Aorta (tissue), 5 donors: ENCODE data around the gene GCHFR. TPM values are rescaled to one million over a fixed set of nuclear protein-coding genes. Genes with fewer than 3 reads are reported as not detected.

Source experiments
- ATAC-seq: fragments of 200-7000 bp; cut with Tn5 transposase; one replicate; pipeline ENCODE4 v1.9.1; 2022; ENCODE audit warnings: moderate library complexity; ENCODE audit not compliant: low FRiP score
- DNase-seq, 2 donors: peaks; one replicate each; pipeline ENCODE4 v3.0.0-alpha.2; 2020
- H3K27ac ChIP-seq, 2 donors: one replicate each; pipeline ENCODE4 v1.5.1; 2013; ENCODE audit warnings: low read length in 2 of 2, mild to moderate bottlenecking in 2 of 2, moderate library complexity in 2 of 2, control low read depth in 1 of 2, inconsistent platforms in 1 of 2, low read depth in 1 of 2
- H3K27me3 ChIP-seq, 2 donors: one replicate each; pipeline ENCODE4 v1.6.1; 2013; ENCODE audit warnings: control low read depth in 1 of 2, low read length in 1 of 2, mild to moderate bottlenecking in 1 of 2, moderate library complexity in 1 of 2; ENCODE audit not compliant: insufficient read depth in 2 of 2, control insufficient read depth in 1 of 2
- H3K36me3 ChIP-seq, 2 donors: one replicate each; pipeline ENCODE4 v1.6.1; 2013; ENCODE audit warnings: control low read depth in 1 of 2, low read length in 1 of 2, mild to moderate bottlenecking in 1 of 2; ENCODE audit not compliant: insufficient read depth in 2 of 2, control insufficient read depth in 1 of 2
- H3K4me1 ChIP-seq, 2 donors: one replicate each; pipeline ENCODE4 v1.6.1; 2013; ENCODE audit warnings: low read length in 2 of 2, control low read depth in 1 of 2, mild to moderate bottlenecking in 1 of 2, moderate library complexity in 1 of 2; ENCODE audit not compliant: insufficient read depth in 2 of 2, control insufficient read depth in 1 of 2
- H3K4me3 ChIP-seq, 2 donors: one replicate each; pipeline ENCODE4 v1.5.1; 2013; ENCODE audit warnings: low read length in 2 of 2, control low read depth in 1 of 2, mild to moderate bottlenecking in 1 of 2
- H3K9me3 ChIP-seq: one replicate; pipeline ENCODE4 v1.6.1; 2013; ENCODE audit warnings: mild to moderate bottlenecking, low read length; ENCODE audit not compliant: control insufficient read depth
- WGBS, 2 donors: extraction: QIAGEN DNeasy Blood & Tissue Kit; methylation state at CpG; one replicate each; pipeline ENCODE4 v1.1.7; 2013; 5-methylcytosine and 5-hydroxymethylcytosine counted together
- intact Hi-C, 2 donors: fragments of 100-400 bp; cut with DNase I; formaldehyde crosslinking; loops; one replicate each; pipeline versions ENCODE4 v1.14.2 to v1.15.0; 2022
- polyA plus RNA-seq, 2 donors: library from polyadenylated mRNA; stranded (reverse); fragments of 200-250 nt; gene quantifications; one replicate each; pipeline ENCODE4 v1.2.3, GENCODE V29; 2013
- total RNA-seq, 2 donors: library from RNA; stranded (reverse); fragmentation: NEBNext Ultra II Directional; extraction: Animal tissue kit (Norgen Biotek cat#: 25700); gene quantifications; one replicate each; pipeline ENCODE4 v1.2.1, GENCODE V29; 2021
- donor health status: healthy with polysubstance abuse.
- donor health status: Bipolar disorder and iron deficiency.
- donor health status: DM: no; HTN: no; CAD: no.
- donor health status: DM: no; HTN: no; CAD: no.
- donor health status: DM: yes; HTN: yes; CAD: no.

Gene GCHFR
- total and polyA plus RNA-seq, 4 donors = 4.5 to 48.2 (median 14.3) TPM

DNA sequence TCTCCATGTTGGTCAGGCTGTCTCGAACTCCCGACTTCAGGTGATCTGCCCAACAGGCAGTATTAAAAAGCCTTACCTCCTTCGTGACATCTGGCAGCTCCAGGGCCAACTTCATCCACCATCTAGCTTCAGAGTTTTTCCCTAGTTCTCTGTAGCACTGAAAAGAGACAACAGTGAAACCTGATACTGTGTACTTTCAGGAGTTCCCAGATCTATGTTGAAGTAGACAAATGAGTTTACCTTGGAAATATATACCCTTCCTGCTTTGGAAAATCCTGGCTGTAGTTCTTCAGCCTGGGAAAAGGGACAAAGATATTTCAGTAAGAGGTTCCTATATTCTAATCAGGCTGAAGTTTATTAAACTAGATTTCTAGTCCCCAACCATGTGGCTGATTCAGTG, 26.8 kb upstream of the GCHFR start:
- ATAC-seq (no peak), DNase-seq (no peak)
- intact Hi-C loops = no loop called here
- H3K4me1 ChIP-seq = no peaks in the 10 kb centered on the region
- no peak overlapping the region for H3K27ac ChIP-seq
- no peak overlapping the region for H3K4me3 ChIP-seq
- H3K36me3 ChIP-seq = peaks cover 3 to 5% of the 10 kb centered on the region in 2 donors
- H3K9me3 ChIP-seq = no peaks in the 10 kb centered on the region
- WGBS, 2 donors = 79 to 83% methylated on average over 3 of the region's 3 CpGs
- no peaks in the 10 kb centered on the region for H3K27me3 ChIP-seq

DNA sequence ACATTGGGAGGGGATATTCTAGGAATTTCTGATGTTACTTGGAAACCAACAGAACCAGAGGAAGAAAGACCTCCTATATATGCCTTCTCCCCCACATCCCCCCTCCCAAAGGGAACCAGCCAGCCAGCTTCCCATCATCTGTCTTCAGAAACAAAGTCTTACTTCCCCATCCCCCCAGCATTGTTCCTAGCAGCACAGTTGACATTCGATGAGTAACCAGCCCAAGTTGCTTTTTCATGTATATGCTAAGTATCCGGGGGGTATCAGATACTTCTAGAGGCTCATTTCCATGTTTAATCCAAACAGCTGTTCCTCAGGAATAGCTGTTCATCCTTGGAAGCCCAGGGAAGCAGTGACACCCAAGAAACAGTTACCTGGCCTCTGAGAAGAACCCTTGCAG, 24.8 kb upstream of the GCHFR start:
- ATAC-seq (no peak), DNase-seq (no peak)
- Histone ChIP-seq H3K4me3 (no peak overlapping the region), H3K9me3 (no peaks in the 10 kb centered on the region), H3K36me3 (peaks cover 5 to 8% of the 10 kb centered on the region in 2 donors), H3K27ac (no peak overlapping the region), H3K27me3 (no peaks in the 10 kb centered on the region), H3K4me1 (no peaks in the 10 kb centered on the region)
- intact Hi-C loops = no loop called here
- 54 to 58% methylated on average over 2 of the region's 2 CpGs for WGBS, 2 donors

DNA sequence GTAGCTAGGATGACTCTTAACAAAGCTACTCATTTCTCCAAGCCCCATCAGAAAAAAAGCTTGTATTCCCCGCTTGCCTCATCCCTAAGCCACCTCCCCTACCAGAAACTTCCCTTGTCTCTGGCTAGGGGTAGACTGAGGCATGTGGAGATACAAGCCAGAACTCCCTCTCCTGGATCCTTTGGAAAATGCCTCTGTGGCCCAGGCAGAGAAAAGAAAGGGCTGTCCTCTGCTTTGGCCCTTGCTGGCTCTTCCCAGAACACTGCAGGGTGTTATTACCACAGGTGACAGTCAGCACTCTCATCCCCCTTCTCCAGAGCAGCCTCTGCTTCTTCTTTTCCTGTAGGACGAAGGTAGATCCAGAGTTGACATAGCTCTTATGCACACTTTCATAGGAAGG, 24.0 kb upstream of the GCHFR start:
- DNase-seq = peak in 1 of 2 donors; percentile 9
- Histone ChIP-seq H3K27me3 (no peaks in the 10 kb centered on the region), H3K4me1 (no peaks in the 10 kb centered on the region), H3K27ac (no peak overlapping the region), H3K9me3 (no peaks in the 10 kb centered on the region), H3K4me3 (no peak overlapping the region), H3K36me3 (peaks cover 7 to 8% of the 10 kb centered on the region in 2 donors)
- 95 to 98% methylated on average over 2 of the region's 2 CpGs for WGBS, 2 donors
- no peak for ATAC-seq
- intact Hi-C loops = no loop called here

DNA sequence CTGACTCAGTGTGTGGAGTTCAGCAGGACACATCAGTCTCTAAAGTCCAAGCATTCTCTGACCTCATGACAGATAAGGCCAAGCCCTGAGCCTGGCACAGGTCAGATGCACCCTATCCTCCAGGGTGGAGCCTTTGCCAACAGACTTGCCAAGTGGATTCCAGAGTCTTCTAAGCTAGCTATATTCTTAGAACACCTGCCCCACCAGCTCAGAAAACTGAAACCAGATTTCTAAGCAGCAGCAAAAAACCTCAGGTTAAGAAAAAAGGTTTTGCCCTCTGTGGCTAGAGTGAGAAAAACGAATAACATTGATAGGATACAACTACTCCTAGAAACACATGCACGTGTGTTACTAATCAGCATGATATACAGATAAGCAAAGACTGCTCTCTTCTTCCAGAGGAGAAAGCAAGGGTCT, 20.4 kb upstream of the GCHFR start:
- no peak overlapping the region for H3K4me3 ChIP-seq
- no peak for DNase-seq
- H3K9me3 ChIP-seq = no peaks in the 10 kb centered on the region
- H3K4me1 ChIP-seq = no peaks in the 10 kb centered on the region
- H3K36me3 ChIP-seq = peaks cover 4 to 5% of the 10 kb centered on the region in 2 donors
- no peak for ATAC-seq
- no peak overlapping the region for H3K27ac ChIP-seq
- WGBS, 2 donors = 66 to 68% methylated on average over 2 of the region's 2 CpGs
- H3K27me3 ChIP-seq = no peaks in the 10 kb centered on the region
- intact Hi-C loops = no loop called here

DNA sequence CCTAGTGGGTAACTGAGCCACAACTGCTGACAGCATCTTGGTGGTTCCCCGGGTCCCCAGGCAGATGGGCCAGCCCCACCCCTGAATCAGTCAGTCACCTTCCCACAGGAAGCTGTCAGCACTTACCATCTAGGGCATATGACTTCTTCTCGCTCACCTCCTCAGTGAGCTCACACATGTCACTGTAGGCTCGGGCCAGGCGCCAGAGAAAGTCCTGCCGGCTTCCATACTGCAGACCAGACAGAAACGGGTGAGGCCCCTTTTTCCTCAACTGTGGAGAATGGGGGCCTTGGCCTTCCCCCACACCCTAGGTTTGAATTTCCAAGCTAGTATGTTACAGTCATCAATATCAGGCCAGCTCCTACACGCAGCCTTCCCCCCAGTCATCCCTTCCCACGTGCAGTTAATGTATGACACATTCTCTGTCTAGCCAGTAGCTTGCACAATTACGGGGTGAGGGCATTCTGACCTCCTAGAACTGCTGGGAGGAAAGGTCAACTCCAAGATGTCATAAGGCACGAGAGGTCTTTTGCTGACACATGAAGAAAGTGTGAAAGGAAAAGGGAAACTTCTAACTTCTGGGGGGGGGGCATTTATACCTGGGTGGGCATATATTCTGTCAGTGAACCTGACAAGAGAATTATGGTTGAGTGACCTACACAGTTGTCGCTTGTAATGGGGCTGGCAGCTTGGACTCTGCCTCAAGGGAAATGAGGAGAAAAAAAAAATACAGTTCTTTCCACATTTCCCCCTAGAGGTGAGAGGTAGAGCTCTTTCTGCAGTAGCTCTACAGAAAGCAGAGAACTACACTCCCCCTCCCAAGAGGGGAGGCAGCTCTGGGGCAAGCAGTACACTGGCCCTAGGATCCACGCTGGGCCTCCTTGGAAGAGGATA, 19.7 kb upstream of the GCHFR start:
- ATAC-seq (no peak), DNase-seq (peak in 1 of 2 donors; percentile 53)
- no peak overlapping the region for H3K4me3 ChIP-seq
- no peaks in the 10 kb centered on the region for H3K4me1 ChIP-seq
- no peaks in the 10 kb centered on the region for H3K27me3 ChIP-seq
- no peaks in the 10 kb centered on the region for H3K9me3 ChIP-seq
- H3K27ac ChIP-seq = no peak overlapping the region
- peaks cover 5% of the 10 kb centered on the region in 2 donors for H3K36me3 ChIP-seq
- intact Hi-C loops = no loop called here
- WGBS, 2 donors = 63 to 70% methylated on average over 12 of the region's 12 CpGs

- DNase-seq (no peak), ATAC-seq (no peak)
- Histone ChIP-seq H3K9me3 (no peaks in the 10 kb centered on the region), H3K27me3 (no peaks in the 10 kb centered on the region), H3K4me3 (no peak overlapping the region), H3K36me3 (peaks cover 5 to 7% of the 10 kb centered on the region in 2 donors), H3K27ac (no peak overlapping the region), H3K4me1 (no peaks in the 10 kb centered on the region)
- WGBS, 2 donors = 67 to 71% methylated on average over 5 of the region's 5 CpGs
- intact Hi-C loops = no loop called here
These were observed 19.1 kb upstream of the GCHFR start for GRCh38 chr15:40744815-40745152.

- no peak for DNase-seq
- peaks cover 3 to 9% of the 10 kb centered on the region in 2 donors for H3K36me3 ChIP-seq
- peak; percentile 49 for ATAC-seq
- H3K9me3 ChIP-seq = no peaks in the 10 kb centered on the region
- no peaks in the 10 kb centered on the region for H3K27me3 ChIP-seq
- no peak overlapping the region for H3K27ac ChIP-seq
- intact Hi-C loops = no loop called here
- no peaks in the 10 kb centered on the region for H3K4me1 ChIP-seq
- no peak overlapping the region for H3K4me3 ChIP-seq
- WGBS, 2 donors = 45% methylated on average over 3 of the region's 3 CpGs
These were observed 16.9 kb upstream of the GCHFR start for GRCh38 chr15:40746916-40747418.

- H3K9me3 ChIP-seq = no peaks in the 10 kb centered on the region
- DNase-seq (no peak), ATAC-seq (no peak)
- intact Hi-C loops = no loop called here
- no peak overlapping the region for H3K27ac ChIP-seq
- 76 to 82% methylated on average over 7 of the region's 7 CpGs for WGBS, 2 donors
- no peak overlapping the region for H3K4me3 ChIP-seq
- H3K4me1 ChIP-seq = no peaks in the 10 kb centered on the region
- H3K36me3 ChIP-seq = peaks cover 3 to 9% of the 10 kb centered on the region in 2 donors
- H3K27me3 ChIP-seq = no peaks in the 10 kb centered on the region
These were observed 15.9 kb upstream of the GCHFR start for GRCh38 chr15:40747685-40748631.
